ENCODE measurements around the gene UAP1L1. TPM values are rescaled to one million over a fixed set of nuclear protein-coding genes. Genes with fewer than 3 reads are reported as not detected.

The UAP1L1 gene
- total and polyA plus RNA-seq, 12 donors: 3.4 to 24.3 (median 8.5) TPM

GRCh38 chr9:137045294-137046087, 31.8 kb upstream of the UAP1L1 start:
- Histone ChIP-seq H3K4me3 (peak overlapping the region; percentile 45 to 80 (median 68)), H3K27ac (peak overlapping the region; percentile 78 to 92 (median 88)), H3K36me3 (peaks cover 0 to 22% (median 6%) of the 10 kb centered on the region in 9 donors), H3K9me3 (no peaks in the 10 kb centered on the region), H3K4me1 (peaks cover 27 to 63% (median 40%) of the 10 kb centered on the region in 9 donors), H3K27me3 (peaks cover 0 to 68% (median 28%) of the 10 kb centered on the region in 7 donors)
- TF ChIP-seq CTCF (IDR thresholded peaks at IDR 0.05): no peak
- 2 to 3% methylated on average over 85 to 96 of the region's 96 CpGs for WGBS, 2 donors
- ATAC-seq: peak in 5 of 8 donors; percentile 2 to 18 (median 9)
- intact Hi-C loops (cut with DNase I): loop anchor here in 6 of 10 donors (1.0 to 2.0 kb wide), 4 partner anchors 19 to 25 kb away; partner anchors contain the start of gene SAPCD2 (in 1 of the 6)
- DNase-seq: peak in 1 of 2 donors; percentile 55

GRCh38 chr9:137046088-137046787, 31.1 kb upstream of the UAP1L1 start, which contains the start of gene NPDC1:
NPDC1 (minus strand) TSS chr9:137046177; CDS start chr9:137045989, 188 bp downstream.
- TF ChIP-seq CTCF (IDR thresholded peaks at IDR 0.05): peak; percentile 78 to 94 (median 92)
- ATAC-seq: peak; percentile 58 to 77 (median 66)
- Histone ChIP-seq H3K9me3 (no peaks in the 10 kb centered on the region), H3K4me1 (peaks cover 25 to 57% (median 40%) of the 10 kb centered on the region in 9 donors), H3K4me3 (peak within 1 kb of the TSS; percentile 45 to 80 (median 68)), H3K36me3 (peaks cover 0 to 15% (median 0%) of the 10 kb centered on the region in 9 donors), H3K27me3 (peaks cover 0 to 76% (median 36%) of the 10 kb centered on the region in 7 donors), H3K27ac (peak within 1 kb of the TSS; percentile 78 to 92 (median 88))
- intact Hi-C loops (cut with DNase I): loop anchor here in 6 of 10 donors (1.0 to 2.0 kb wide), 4 partner anchors 18 to 24 kb away; partner anchors contain the start of gene SAPCD2 (in 1 of the 6)
- peak; percentile 82 to 83 for DNase-seq
- WGBS, 2 donors: 0% methylated on average over 55 of the region's 57 CpGs

- H3K36me3 ChIP-seq: no peaks in the 10 kb centered on the region
- H3K9me3 ChIP-seq: no peaks in the 10 kb centered on the region
- no peak overlapping the region for H3K4me3 ChIP-seq
- DNase-seq (no peak), ATAC-seq (no peak)
- TF ChIP-seq CTCF (IDR thresholded peaks at IDR 0.05): no peak
- peaks cover 23 to 46% (median 42%) of the 10 kb centered on the region in 9 donors for H3K4me1 ChIP-seq
- H3K27me3 ChIP-seq: peaks cover 6 to 98% (median 61%) of the 10 kb centered on the region in 7 donors
- intact Hi-C loops (cut with DNase I): loop anchor here in 1 of 10 donors (2.0 kb wide), 1 partner anchor 18 kb away; no protein-coding TSS in a partner anchor
- WGBS, 2 donors: 41 to 43% methylated on average over 68 to 72 of the region's 72 CpGs
- no peak overlapping the region for H3K27ac ChIP-seq
These were observed 28.4 kb upstream of the UAP1L1 start for GRCh38 chr9:137048655-137049543.

Data from heart right ventricle (tissue), 16 donors.